Progenitor cell of endocrine pancreas (in vitro differentiated cells): ENCODE measurements around the gene ATXN10. TPM values are rescaled to one million over a fixed set of nuclear protein-coding genes. Genes with fewer than 3 reads are reported as not detected.

Experiments used
- DNase-seq: peaks from one replicate; pipeline ENCODE4 v3.0.0; 2021; ENCODE audit warnings: low spot score; ENCODE audit not compliant: unreplicated experiment
- H3K27ac Mint-ChIP-seq: 2 replicates; pipeline ENCODE4 v1.8.0; 2021; ENCODE audit warnings: mild to moderate bottlenecking, moderate library complexity, mixed read lengths
- H3K27me3 Mint-ChIP-seq: 2 replicates; pipeline ENCODE4 v1.8.0; 2021; ENCODE audit warnings: mixed read lengths
- H3K36me3 Mint-ChIP-seq: 2 replicates; pipeline ENCODE4 v1.8.0; 2022; ENCODE audit warnings: mixed read lengths; ENCODE audit not compliant: insufficient read depth
- H3K4me1 Mint-ChIP-seq: 2 replicates; pipeline ENCODE4 v1.8.0; 2021; ENCODE audit warnings: low read depth, mixed read lengths
- H3K4me3 Mint-ChIP-seq: 2 replicates; pipeline ENCODE4 v1.8.0; 2021; ENCODE audit warnings: low read depth, mild to moderate bottlenecking, moderate library complexity, mixed read lengths
- H3K9me3 Mint-ChIP-seq: 2 replicates; pipeline ENCODE4 v1.8.0; 2021; ENCODE audit warnings: low read depth, mixed read lengths
- total RNA-seq: library from RNA; stranded (reverse); gene quantifications from 2 replicates; pipeline ENCODE4 v1.2.1, GENCODE V29; 2021
- TF ChIP-seq, protein P1 (sequence below): fragments of 200-600 bp; sonication (generic); IDR thresholded peaks from one replicate; pipeline ENCODE4 v1.5.0; 2021; ENCODE audit warnings: antibody characterized with exemption, mild to moderate bottlenecking; ENCODE audit not compliant: unreplicated experiment

ATXN10 gene
- total RNA-seq, 1 donor from 2014 or later = 177 TPM

GRCh38 chr22:45845076-45845487 lies 173.4 kb downstream of the ATXN10 start:
- TF ChIP-seq, protein P1, sequence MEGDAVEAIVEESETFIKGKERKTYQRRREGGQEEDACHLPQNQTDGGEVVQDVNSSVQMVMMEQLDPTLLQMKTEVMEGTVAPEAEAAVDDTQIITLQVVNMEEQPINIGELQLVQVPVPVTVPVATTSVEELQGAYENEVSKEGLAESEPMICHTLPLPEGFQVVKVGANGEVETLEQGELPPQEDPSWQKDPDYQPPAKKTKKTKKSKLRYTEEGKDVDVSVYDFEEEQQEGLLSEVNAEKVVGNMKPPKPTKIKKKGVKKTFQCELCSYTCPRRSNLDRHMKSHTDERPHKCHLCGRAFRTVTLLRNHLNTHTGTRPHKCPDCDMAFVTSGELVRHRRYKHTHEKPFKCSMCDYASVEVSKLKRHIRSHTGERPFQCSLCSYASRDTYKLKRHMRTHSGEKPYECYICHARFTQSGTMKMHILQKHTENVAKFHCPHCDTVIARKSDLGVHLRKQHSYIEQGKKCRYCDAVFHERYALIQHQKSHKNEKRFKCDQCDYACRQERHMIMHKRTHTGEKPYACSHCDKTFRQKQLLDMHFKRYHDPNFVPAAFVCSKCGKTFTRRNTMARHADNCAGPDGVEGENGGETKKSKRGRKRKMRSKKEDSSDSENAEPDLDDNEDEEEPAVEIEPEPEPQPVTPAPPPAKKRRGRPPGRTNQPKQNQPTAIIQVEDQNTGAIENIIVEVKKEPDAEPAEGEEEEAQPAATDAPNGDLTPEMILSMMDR = no peak
- H3K9me3 Mint-ChIP-seq = no peaks in the 10 kb centered on the region
- no peak overlapping the region for H3K4me3 Mint-ChIP-seq
- H3K27ac Mint-ChIP-seq = no peak overlapping the region
- no peak for DNase-seq
- no peaks in the 10 kb centered on the region for H3K27me3 Mint-ChIP-seq
- H3K4me1 Mint-ChIP-seq = peaks cover 1% of the 10 kb centered on the region
- peaks cover 21% of the 10 kb centered on the region for H3K36me3 Mint-ChIP-seq

GRCh38 chr22:45846952-45847351 lies 175.3 kb downstream of the ATXN10 start:
- TF ChIP-seq, protein P1 = no peak
- DNase-seq = no peak
- H3K27me3 Mint-ChIP-seq = no peaks in the 10 kb centered on the region
- peaks cover 11% of the 10 kb centered on the region for H3K9me3 Mint-ChIP-seq
- H3K36me3 Mint-ChIP-seq = peaks cover 38% of the 10 kb centered on the region
- no peaks in the 10 kb centered on the region for H3K4me1 Mint-ChIP-seq
- no peak overlapping the region for H3K4me3 Mint-ChIP-seq
- no peak overlapping the region for H3K27ac Mint-ChIP-seq

DNA sequence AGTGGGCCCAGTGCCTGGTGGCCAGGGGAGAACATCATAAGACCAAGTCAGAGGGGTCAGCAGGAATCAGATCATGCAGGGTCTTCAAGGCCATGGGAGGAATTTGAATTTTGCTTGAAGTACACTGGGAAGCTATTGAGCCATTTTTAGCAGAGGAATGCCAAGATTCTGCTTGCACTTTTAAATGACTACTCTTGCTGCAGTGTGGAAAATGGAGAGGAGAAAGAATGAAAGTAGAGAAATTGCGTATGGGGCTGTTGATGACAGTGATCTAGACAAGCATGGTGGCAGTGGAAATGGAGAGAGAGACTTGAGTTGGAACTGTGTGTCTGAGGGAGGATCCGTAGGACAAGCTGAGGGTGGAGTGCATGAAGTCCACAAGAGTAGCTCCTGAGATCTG lies 177.3 kb downstream of the ATXN10 start:
- Mint-ChIP-seq H3K27me3 (no peaks in the 10 kb centered on the region), H3K4me3 (no peak overlapping the region), H3K27ac (no peak overlapping the region), H3K9me3 (peaks cover 22% of the 10 kb centered on the region), H3K4me1 (no peaks in the 10 kb centered on the region), H3K36me3 (peaks cover 49% of the 10 kb centered on the region)
- TF ChIP-seq, protein P1 = no peak
- no peak for DNase-seq

DNA sequence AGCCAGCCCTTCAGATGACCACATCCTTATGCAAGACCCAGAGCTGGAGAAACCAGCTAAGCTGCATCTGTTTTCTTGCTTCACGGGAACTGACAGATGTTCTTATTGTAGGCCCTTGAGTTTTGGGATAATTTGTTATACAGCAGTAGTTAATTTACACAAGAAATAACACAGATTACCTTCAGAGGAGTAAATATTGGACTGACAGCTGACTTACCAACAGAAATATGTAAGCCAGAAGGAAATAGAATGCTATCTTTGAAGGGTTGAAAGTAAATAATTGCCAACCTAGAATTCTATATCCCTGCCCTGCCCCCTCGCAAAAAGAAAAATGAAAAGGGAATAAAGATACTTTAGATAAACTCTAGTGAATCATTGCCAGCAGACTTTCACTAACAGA lies 181.2 kb downstream of the ATXN10 start:
- H3K9me3 Mint-ChIP-seq = peaks cover 22% of the 10 kb centered on the region
- H3K36me3 Mint-ChIP-seq = peaks cover 52% of the 10 kb centered on the region
- H3K4me1 Mint-ChIP-seq = no peaks in the 10 kb centered on the region
- DNase-seq = no peak
- no peaks in the 10 kb centered on the region for H3K27me3 Mint-ChIP-seq
- H3K27ac Mint-ChIP-seq = no peak overlapping the region
- no peak overlapping the region for H3K4me3 Mint-ChIP-seq
- TF ChIP-seq, protein P1 = no peak

DNA sequence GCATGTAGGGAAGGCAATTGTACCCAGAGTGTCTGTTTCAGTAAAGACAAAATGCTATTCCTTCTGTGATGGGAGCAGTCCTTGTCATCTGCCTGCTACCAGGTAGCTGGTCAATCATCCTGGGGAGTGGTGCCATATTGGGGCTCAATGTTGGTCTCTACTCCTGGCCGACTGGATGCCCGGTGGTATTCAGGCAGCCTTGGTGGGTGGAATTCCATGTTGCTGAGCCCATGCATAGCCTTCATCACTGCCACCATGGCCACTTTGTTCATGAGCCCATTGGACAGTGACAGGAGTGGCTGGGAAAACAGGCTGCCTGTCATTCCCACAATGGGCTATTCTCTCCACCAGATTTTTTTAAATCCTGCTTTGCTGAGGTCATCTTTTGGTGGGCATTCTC lies 184.3 kb downstream of the ATXN10 start:
- no peak overlapping the region for H3K27ac Mint-ChIP-seq
- H3K9me3 Mint-ChIP-seq = peaks cover 18% of the 10 kb centered on the region
- H3K27me3 Mint-ChIP-seq = no peaks in the 10 kb centered on the region
- peaks cover 9% of the 10 kb centered on the region for H3K4me1 Mint-ChIP-seq
- peaks cover 29% of the 10 kb centered on the region for H3K36me3 Mint-ChIP-seq
- H3K4me3 Mint-ChIP-seq = no peak overlapping the region
- TF ChIP-seq, protein P1 = no peak
- DNase-seq = no peak
